Measurements from ENCODE around the gene IRF2.

DNA sequence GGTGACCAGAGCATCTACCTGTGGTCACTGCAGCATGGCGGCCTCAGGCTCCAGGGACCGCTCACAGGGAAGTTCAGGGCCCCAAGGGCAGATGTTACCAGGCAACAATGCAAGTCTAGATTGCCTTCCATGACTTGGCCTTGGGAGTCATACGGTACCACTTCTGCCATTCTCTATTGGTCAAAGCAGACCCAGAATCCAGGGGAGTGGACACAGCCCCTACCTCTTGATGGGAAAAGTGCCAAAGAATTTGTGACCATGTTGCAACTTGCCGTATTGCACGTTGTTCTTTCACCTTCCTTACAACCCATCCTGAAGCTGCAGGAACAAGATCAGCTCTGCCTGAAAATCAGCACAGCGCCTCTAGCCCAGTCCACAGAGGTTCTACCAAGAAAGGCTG lies 111.1 kb downstream of the IRF2 start:
- TF ChIP-seq POLR2AphosphoS5 (IDR thresholded peaks at IDR 0.05) (no peak), EP300 (IDR thresholded peaks at IDR 0.05) (no peak)
- TF ChIP-seq, protein P1, sequence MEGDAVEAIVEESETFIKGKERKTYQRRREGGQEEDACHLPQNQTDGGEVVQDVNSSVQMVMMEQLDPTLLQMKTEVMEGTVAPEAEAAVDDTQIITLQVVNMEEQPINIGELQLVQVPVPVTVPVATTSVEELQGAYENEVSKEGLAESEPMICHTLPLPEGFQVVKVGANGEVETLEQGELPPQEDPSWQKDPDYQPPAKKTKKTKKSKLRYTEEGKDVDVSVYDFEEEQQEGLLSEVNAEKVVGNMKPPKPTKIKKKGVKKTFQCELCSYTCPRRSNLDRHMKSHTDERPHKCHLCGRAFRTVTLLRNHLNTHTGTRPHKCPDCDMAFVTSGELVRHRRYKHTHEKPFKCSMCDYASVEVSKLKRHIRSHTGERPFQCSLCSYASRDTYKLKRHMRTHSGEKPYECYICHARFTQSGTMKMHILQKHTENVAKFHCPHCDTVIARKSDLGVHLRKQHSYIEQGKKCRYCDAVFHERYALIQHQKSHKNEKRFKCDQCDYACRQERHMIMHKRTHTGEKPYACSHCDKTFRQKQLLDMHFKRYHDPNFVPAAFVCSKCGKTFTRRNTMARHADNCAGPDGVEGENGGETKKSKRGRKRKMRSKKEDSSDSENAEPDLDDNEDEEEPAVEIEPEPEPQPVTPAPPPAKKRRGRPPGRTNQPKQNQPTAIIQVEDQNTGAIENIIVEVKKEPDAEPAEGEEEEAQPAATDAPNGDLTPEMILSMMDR (IDR thresholded peaks at IDR 0.05): no peak

Measured in suprapubic skin (tissue), 4 donors.